SW 1271 (cell line): ENCODE measurements around the gene OTOGL.
A peak's percentile ranks its signal among the peaks of the same experiment; 100 is the strongest.
"Not testable (repeated sequence)": the region's sequence is repeated elsewhere in the genome, so short reads cannot be mapped to it uniquely, and the experiment has no call there.

ENCODE experiments used
- DNase-seq, 2 experiments: peaks; one replicate each; lab custom pipeline; 2025; lab: John Stamatoyannopoulos, UW

Gene OTOGL

GRCh38 chr12:80282761-80283160 is 183.4 kb downstream of the OTOGL start:
- DNase-seq = no peak

- DNase-seq = no peak
Observed at GRCh38 chr12:80291108-80291754, 191.9 kb downstream of the OTOGL start.

DNA sequence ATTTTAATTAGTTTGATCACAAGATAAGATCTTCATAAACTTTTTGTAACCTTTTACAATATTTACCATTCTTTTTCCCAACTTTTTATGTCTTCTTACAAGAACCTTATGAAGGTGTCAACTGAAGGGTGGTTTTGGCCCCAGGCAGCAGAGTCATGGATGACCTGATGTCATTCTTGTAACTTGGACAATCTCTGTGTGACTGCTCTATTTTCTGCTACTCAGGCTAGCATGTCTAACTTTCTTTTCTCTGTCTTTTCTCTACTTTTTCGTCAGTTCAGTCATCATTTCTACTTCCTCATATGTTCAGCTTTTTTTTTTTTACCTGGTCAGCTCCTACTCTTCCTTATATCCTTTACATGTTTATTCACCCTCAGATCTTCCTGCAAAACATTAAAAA is 194.0 kb downstream of the OTOGL start:
- DNase-seq = no peak

GRCh38 chr12:80293759-80294158 is 194.4 kb downstream of the OTOGL start:
- DNase-seq = no peak

GRCh38 chr12:80299219-80299618 is 199.9 kb downstream of the OTOGL start:
- DNase-seq = no peak

- DNase-seq = no peak
Observed at GRCh38 chr12:80299976-80300375, 200.6 kb downstream of the OTOGL start.

GRCh38 chr12:80307436-80307835 is 208.1 kb downstream of the OTOGL start:
- not testable (repeated sequence) for DNase-seq

- peak in 1 of 2 experiments; percentile 14 for DNase-seq
Observed at GRCh38 chr12:80313209-80313608, 213.9 kb downstream of the OTOGL start.

GRCh38 chr12:80314741-80315140 is 215.4 kb downstream of the OTOGL start:
- DNase-seq = no peak

DNA sequence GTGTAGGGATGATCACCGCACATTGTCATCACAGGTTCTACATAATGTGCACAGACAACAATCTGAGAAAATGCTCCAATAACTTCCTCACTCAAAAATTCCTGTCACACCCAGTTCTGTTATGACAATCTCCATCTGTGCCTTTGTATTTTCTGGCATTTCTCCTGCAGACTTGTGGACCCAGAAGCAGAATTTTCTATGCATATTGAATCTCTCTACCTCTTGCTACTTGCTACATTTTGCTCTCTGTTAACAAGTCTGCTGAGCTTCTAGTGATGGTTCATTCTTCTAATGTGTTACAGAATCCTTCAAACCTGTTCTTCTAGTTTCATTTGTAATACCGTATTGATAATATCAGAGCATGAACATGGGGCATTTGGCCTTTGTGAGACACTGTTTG is 216.9 kb downstream of the OTOGL start:
- DNase-seq = no peak

- no peak for DNase-seq
Observed at GRCh38 chr12:80317307-80317706, 218.0 kb downstream of the OTOGL start.

DNA sequence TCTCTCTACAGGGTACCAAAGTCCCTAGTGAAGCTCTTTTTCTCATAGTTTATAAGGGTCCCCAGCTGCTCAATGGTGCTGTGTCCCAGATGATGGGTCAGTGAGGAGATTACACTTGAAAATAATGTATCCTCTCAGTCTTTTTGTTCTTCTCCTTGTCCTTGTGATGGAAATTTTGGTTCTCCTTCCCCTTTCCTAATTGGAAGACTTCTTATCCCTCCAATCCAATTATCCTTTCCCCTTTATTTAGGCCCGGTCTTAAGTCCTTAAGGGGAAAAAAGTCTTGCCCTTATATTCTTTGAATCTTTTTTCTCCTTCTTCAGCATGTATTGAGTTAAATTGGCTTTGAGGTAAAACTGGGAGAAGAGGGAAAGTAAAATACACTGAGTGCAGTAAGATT is 218.6 kb downstream of the OTOGL start:
- no peak for DNase-seq

- no peak for DNase-seq
Observed at GRCh38 chr12:80320121-80320678, 220.9 kb downstream of the OTOGL start.

DNA sequence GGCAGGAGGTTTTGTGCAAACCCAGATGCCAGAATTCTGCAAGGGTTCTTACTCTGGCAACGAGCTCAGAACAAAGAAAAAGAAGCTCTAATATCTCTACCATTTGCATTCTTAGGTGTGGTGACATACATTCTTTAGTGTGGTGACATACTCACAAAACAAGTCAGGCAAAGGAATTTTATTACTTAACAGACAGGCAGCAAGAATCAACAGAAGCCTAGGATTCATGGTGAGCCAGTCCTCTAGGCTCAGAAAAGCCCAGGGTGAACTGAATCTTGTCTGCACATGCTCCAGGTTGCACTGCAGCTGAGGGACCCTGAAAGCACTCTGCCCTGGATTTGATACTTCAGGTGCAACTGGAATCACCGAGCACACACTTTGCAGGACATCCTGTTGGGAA is 222.3 kb downstream of the OTOGL start:
- DNase-seq = peak in 1 of 2 experiments; percentile 16

DNA sequence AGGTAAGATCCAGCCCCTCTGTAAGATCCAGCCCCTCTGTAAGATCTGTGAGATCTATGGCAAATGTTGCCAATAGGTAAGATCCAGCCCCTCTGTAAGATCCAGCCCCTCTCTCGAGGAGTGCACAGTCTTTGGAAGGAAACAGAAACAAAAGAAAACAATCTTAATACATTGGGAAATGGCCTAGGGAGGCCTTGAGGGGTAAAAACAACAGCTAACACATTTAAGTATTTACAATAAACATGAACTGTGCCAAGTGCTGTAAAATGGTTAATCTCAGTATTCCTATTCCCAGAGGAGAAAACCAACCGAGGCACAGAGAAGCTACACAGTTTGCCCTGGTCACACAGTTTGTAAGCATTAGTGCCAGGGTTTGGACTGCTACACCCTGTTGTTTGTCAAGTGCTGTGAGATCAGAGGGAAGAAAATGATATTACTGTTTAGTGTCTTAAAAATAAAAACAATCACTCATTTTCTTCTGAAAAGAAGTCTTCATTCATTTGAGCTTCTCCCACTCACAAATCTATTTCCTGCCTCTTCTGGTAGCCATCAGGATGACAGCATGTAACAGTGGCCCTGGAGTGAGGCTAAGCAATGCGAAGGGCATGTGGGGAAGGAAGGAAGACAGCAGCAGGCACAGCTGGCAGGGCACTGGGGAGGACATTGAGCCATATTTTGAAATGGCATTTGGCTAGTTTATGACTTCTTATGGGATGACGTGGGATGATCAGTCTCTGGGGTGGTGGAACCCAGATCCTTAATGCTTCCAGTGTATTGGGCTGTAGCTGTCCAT is 226.0 kb downstream of the OTOGL start:
- no peak for DNase-seq

DNA sequence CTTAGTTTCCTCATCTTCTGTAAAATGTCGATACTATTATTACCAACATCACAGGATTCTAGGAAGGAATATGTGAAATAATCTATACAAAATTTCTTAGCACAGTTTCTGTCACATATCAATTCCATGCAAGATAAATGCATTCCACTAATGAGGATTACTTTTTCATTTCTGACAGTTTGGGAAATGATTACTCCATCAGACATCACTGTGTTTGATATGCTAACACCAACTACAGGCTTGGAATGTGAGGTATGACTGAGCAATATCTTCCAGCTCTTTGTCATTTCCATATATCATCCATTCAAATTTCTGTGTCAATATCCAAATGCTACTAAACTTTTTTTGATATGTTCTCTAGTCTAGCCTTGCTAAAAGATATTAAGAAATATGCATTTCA is 233.5 kb downstream of the OTOGL start:
- DNase-seq = no peak

- no peak for DNase-seq
Observed at GRCh38 chr12:80352474-80352873, 253.1 kb downstream of the OTOGL start.

GRCh38 chr12:80353254-80353653 is 253.9 kb downstream of the OTOGL start:
- no peak for DNase-seq

DNA sequence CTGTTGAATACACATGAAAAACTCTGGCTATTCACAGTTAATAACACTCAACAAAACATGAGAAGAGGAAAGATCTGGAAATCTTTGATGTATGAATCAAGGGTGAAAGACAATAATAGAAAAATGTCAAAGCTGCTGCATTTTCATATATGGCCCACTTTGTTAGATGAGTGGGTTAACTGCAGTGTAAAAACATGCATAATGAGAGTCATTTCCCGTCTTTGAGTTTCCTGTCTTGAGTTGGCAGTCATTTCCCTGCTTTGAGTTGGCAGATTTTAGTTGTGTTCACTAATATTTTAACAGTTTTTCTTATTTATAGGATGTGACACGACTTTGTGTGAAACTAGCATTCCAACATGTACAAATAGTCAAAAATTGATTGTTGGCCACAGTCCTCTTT is 256.8 kb downstream of the OTOGL start:
- DNase-seq = no peak

DNA sequence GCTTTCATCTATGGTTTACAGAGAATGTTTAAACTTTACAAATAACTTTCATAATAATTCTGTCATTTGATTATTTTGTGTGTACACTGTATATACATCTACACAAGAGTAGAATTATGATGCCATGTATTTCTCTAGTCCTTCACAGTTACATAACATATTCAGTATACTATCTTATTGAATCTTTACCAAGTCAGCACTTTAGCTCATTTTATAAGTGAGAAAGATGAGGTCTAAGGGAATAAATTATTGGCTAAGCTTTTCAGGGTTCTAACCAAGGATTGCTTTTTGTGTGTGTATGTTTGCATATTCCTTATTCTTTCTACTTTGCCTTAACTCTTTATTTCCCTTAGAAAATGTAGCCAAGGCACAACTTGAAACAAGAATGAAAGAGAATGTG is 260.4 kb downstream of the OTOGL start:
- DNase-seq = no peak

DNA sequence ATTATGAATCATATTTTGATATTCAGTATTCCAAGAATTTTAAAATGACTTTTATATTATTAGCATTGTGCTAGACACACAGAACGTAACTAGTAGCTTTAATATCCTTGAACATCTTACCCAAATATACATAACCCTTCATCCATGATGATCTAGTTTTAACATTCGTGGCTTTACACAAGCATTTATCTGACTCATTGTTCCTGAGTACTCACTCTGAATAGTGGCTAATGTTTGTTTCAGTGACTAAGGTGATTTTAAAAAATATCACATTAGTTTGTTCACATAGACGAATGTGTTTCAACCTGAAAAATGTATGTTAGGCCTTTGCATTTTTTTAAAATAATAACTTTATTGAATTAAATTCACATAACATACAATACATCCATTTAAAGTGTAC is 264.7 kb downstream of the OTOGL start:
- no peak for DNase-seq

GRCh38 chr12:80373666-80374065 is 274.3 kb downstream of the OTOGL start:
- no peak for DNase-seq

GRCh38 chr12:80374615-80375014 is 275.3 kb downstream of the OTOGL start:
- DNase-seq = no peak
